Subcutaneous adipose tissue (tissue), 4 donors: Measurements from ENCODE around the gene ZIC2. TPM values are rescaled to one million over a fixed set of nuclear protein-coding genes. Genes with fewer than 3 reads are reported as not detected.

Source experiments
- CTCF ChIP-seq: fragments of 450-650 bp; IDR thresholded peaks from one replicate; pipeline ENCODE4 v1.5.1; 2016; ENCODE audit warnings: low read depth, mild to moderate bottlenecking, control low read depth, antibody characterized with exemption, moderate library complexity
- total RNA-seq, 4 donors: library from RNA; depleted of rRNA; stranded (reverse); fragments of >200 nt; gene quantifications; one replicate each; pipeline ENCODE4 v1.1.0, GENCODE V29; 2016

The ZIC2 gene
- total RNA-seq, 4 donors from 2014 or later = not detected

- no peak for TF ChIP-seq CTCF
Measured at GRCh38 chr13:99973163-99973807, 8.3 kb upstream of the ZIC2 start.

GRCh38 chr13:99973808-99974185 is 7.8 kb upstream of the ZIC2 start:
- TF ChIP-seq CTCF = no peak

GRCh38 chr13:99974296-99974938 is 7.2 kb upstream of the ZIC2 start:
- TF ChIP-seq CTCF = no peak

GRCh38 chr13:99974939-99975561 is 6.5 kb upstream of the ZIC2 start:
- TF ChIP-seq CTCF = no peak

- no peak for TF ChIP-seq CTCF
Measured at GRCh38 chr13:99975626-99976025, 6.0 kb upstream of the ZIC2 start.

- TF ChIP-seq CTCF = no peak
Measured at GRCh38 chr13:99976575-99976974, 5.0 kb upstream of the ZIC2 start.

- TF ChIP-seq CTCF = no peak
Measured at GRCh38 chr13:99977334-99977911, 4.2 kb upstream of the ZIC2 start.
